ENCODE data around the gene CTTNBP2. TPM values are rescaled to one million over a fixed set of nuclear protein-coding genes. Genes with fewer than 3 reads are reported as not detected.

The CTTNBP2 gene
- total and polyA plus RNA-seq, 12 donors: 1.2 to 6.7 (median 3.9) TPM

DNA sequence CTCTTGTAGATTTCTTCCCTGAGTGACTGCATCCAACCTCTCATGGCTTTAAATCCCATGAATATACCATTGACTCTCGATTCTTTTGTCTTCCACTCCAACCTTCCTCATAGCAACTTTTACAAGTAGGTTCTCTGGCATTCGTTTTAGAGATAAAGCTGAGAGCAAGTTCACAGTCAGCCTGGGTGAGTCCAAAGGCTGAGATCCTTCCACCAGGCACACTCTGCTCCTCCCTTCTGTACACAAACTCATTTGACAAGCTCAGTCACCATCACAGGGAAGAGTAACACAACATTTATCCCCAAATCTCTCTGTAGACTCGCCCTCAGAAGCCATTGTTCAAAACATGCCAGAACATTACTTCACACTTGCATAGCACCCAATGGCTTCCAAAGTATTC, 10.9 kb downstream of the CTTNBP2 start:
- intact Hi-C loops (cut with DNase I): no loop called here
- H3K4me3 ChIP-seq: no peak overlapping the region
- 45 to 55% (median 48%) methylated on average over 3 of the region's 3 CpGs for WGBS, 4 donors

DNA sequence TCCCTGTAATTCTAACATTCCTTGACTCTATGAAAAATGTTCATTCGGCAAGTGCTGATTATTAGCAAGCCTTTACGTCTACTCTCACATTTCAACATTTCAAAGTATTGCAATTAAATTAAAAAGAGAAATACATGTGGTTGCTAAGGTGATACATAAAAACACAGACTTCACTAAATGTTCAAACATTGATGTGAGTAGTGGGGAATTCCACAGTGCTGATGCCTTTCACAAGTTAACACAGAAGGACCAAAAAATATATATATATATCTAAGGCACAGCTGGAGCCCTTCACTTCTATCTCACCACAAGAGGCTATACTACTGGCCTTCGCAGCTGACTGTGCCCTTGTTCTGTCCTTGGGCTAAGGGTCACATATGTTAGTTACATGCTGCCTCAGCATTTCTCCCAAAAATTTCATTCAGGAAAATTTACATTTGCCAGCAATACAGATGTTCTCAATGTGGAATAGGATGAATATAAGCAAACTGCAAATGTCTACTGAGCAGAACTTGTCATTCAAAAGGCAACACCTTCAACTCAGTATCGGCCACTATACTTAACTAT, 13.9 kb downstream of the CTTNBP2 start:
- DNase-seq: no peak
- TF ChIP-seq, protein P1, sequence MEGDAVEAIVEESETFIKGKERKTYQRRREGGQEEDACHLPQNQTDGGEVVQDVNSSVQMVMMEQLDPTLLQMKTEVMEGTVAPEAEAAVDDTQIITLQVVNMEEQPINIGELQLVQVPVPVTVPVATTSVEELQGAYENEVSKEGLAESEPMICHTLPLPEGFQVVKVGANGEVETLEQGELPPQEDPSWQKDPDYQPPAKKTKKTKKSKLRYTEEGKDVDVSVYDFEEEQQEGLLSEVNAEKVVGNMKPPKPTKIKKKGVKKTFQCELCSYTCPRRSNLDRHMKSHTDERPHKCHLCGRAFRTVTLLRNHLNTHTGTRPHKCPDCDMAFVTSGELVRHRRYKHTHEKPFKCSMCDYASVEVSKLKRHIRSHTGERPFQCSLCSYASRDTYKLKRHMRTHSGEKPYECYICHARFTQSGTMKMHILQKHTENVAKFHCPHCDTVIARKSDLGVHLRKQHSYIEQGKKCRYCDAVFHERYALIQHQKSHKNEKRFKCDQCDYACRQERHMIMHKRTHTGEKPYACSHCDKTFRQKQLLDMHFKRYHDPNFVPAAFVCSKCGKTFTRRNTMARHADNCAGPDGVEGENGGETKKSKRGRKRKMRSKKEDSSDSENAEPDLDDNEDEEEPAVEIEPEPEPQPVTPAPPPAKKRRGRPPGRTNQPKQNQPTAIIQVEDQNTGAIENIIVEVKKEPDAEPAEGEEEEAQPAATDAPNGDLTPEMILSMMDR (IDR thresholded peaks at IDR 0.05): no peak
- no peak for TF ChIP-seq POLR2A (IDR thresholded peaks at IDR 0.05)
- Histone ChIP-seq H3K36me3 (replicated peaks in 1 of 2) (no peaks in the 10 kb centered on the region), H3K9me3 (replicated peaks in 1 of 3) (no peaks in the 10 kb centered on the region), H3K27ac (no peak overlapping the region), H3K4me3 (no peak overlapping the region), H3K27me3 (no peaks in the 10 kb centered on the region), H3K4me1 (replicated peaks in 1 of 2) (peaks cover 0 to 3% of the 10 kb centered on the region in 2 donors)
- intact Hi-C loops (cut with DNase I): no loop called here
- 71 to 78% (median 77%) methylated on average over 4 of the region's 4 CpGs for WGBS, 4 donors

More for the DNA sequence above, 10.9 kb downstream of the CTTNBP2 start:
- no peak for DNase-seq
- no peaks in the 10 kb centered on the region for H3K36me3 ChIP-seq (replicated peaks in 1 of 2)
- H3K9me3 ChIP-seq (replicated peaks in 1 of 3): no peaks in the 10 kb centered on the region
- TF ChIP-seq, protein P1 (IDR thresholded peaks at IDR 0.05): no peak
- no peak for TF ChIP-seq POLR2A (IDR thresholded peaks at IDR 0.05)
- H3K27ac ChIP-seq: no peak overlapping the region
- peaks cover 0 to 3% of the 10 kb centered on the region in 2 donors for H3K4me1 ChIP-seq (replicated peaks in 1 of 2)
- H3K27me3 ChIP-seq: no peaks in the 10 kb centered on the region

DNA sequence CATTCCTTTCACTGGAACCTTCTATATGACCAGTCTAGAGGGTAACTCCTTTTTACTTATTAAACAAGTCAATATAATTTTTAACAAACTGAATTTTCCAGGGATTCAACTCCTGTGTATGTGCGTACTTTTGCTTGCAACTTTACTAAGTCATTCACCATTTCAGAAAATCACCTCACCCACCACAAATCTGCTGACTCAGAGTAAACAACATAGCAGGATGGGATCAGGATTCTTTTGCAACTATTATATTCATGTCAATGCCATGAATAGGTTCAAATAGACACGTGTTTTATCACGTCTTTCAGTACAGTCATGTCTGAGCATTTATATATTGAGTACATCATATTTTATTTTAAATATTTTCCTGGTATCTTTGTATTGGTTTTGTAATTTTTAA, 14.5 kb downstream of the CTTNBP2 start:
- no peaks in the 10 kb centered on the region for H3K9me3 ChIP-seq (replicated peaks in 1 of 3)
- no peak for DNase-seq
- H3K4me3 ChIP-seq: no peak overlapping the region
- intact Hi-C loops (cut with DNase I): no loop called here
- H3K27ac ChIP-seq: no peak overlapping the region
- H3K36me3 ChIP-seq (replicated peaks in 1 of 2): no peaks in the 10 kb centered on the region
- 81 to 84% (median 82%) methylated on average over 3 of the region's 3 CpGs for WGBS, 4 donors
- H3K4me1 ChIP-seq (replicated peaks in 1 of 2): no peaks in the 10 kb centered on the region
- no peak for TF ChIP-seq POLR2A (IDR thresholded peaks at IDR 0.05)
- TF ChIP-seq, protein P1 (IDR thresholded peaks at IDR 0.05): no peak
- H3K27me3 ChIP-seq: no peaks in the 10 kb centered on the region

DNA sequence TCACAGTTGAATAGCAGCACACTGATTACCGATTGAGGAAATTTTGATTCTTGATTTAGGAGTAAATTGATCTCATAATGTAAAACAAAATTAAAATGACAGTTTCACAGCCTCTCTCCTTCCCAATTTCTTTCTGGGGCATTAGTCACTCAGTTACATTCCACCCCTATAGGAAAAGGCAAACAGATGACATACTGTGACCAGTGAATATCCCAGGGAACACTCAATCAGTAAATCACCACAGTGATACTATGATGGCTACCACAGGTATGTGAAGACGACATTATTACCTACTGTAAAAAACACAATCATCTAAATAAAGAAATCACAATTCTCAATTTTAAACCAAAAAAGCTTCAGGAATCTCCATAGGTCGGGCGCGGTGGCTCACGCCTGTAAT, 15.5 kb downstream of the CTTNBP2 start:
- Histone ChIP-seq H3K27ac (no peak overlapping the region), H3K27me3 (no peaks in the 10 kb centered on the region), H3K36me3 (replicated peaks in 1 of 2) (no peaks in the 10 kb centered on the region), H3K9me3 (replicated peaks in 1 of 3) (no peaks in the 10 kb centered on the region), H3K4me1 (replicated peaks in 1 of 2) (no peaks in the 10 kb centered on the region), H3K4me3 (no peak overlapping the region)
- intact Hi-C loops (cut with DNase I): no loop called here
- DNase-seq: no peak
- 87 to 94% (median 91%) methylated on average over 6 of the region's 6 CpGs for WGBS, 4 donors
- TF ChIP-seq POLR2A (IDR thresholded peaks at IDR 0.05): no peak
- TF ChIP-seq, protein P1 (IDR thresholded peaks at IDR 0.05): no peak

All from adrenal gland (tissue), 12 donors.